Activated CD4-positive, alpha-beta T cell treated with anti-CD3 and anti-CD28 coated beads, Interleukin-10, Interleukin-2, amounts not matched to agents 100 ng/mL and 50 ng/mL, durations not matched to agents 16 hours and 8 hours (primary cell): ENCODE results near the gene ASB10.

Source experiments
- DNase-seq: peaks from one replicate; pipeline ENCODE4 v3.0.0-alpha.2; 2020

Gene ASB10, protein sequence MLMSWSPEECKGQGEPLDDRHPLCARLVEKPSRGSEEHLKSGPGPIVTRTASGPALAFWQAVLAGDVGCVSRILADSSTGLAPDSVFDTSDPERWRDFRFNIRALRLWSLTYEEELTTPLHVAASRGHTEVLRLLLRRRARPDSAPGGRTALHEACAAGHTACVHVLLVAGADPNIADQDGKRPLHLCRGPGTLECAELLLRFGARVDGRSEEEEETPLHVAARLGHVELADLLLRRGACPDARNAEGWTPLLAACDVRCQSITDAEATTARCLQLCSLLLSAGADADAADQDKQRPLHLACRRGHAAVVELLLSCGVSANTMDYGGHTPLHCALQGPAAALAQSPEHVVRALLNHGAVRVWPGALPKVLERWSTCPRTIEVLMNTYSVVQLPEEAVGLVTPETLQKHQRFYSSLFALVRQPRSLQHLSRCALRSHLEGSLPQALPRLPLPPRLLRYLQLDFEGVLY

DNA sequence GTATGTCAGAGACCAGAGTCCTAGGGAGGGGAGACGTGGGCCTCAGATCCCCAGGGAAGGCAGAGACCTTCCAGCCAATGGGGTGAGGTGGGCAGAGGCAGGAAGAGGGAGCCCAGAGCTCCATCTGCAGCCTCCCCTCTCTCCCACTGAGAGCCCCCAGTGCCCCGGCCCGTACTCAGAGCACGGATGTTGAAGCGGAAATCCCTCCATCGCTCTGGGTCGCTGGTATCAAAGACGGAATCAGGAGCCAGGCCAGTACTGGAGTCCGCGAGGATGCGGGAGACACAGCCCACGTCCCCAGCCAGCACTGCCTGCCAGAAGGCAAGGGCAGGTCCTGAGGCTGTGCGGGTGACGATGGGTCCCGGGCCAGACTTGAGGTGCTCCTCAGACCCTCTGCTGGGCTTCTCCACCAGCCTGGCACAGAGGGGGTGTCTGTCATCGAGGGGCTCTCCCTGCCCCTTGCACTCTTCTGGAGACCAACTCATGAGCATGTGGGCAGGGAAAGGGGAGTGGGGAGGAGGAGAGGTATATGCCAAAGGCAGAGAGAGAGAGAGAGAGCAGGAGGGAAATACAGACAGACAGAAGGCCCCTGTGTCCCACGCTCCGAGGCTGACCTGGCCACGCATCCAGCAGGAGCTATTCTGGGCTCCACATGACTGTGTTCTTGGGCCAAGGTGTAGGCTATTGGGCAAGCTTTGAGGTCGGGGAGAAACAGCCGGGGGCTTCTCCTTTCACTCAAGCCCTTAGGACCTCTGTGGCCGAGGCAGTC lies at the start of gene ASB10:
Gene ASB10 (minus strand): TSS at position 611 of the 769 bp plus-strand sequence. CDS start 120 bp downstream, at position 491.
- DNase-seq, result no peak

- DNase-seq, result no peak
These were observed 49.4 kb upstream of the ASB10 start for GRCh38 chr7:151236406-151236805.

DNA sequence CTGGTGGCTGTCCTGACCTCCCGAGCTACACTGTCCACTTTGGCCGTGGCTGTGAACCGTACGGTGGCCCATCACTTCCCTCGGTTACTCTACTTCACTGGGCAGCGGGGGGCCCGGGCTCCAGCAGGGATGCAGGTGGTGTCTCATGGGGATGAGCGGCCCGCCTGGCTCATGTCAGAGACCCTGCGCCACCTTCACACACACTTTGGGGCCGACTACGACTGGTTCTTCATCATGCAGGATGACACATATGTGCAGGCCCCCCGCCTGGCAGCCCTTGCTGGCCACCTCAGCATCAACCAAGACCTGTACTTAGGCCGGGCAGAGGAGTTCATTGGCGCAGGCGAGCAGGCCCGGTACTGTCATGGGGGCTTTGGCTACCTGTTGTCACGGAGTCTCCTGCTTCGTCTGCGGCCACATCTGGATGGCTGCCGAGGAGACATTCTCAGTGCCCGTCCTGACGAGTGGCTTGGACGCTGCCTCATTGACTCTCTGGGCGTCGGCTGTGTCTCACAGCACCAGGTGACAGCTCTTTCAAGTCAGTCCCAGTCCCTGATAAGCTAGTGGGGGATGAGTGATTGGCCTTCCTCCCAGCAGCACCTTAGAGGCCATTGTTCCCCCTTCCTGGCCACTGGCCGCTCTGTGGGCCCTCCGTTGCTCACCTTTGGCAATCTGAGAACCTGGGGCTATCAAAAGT lies 48.2 kb upstream of the ASB10 start:
- DNase-seq, result no peak

DNA sequence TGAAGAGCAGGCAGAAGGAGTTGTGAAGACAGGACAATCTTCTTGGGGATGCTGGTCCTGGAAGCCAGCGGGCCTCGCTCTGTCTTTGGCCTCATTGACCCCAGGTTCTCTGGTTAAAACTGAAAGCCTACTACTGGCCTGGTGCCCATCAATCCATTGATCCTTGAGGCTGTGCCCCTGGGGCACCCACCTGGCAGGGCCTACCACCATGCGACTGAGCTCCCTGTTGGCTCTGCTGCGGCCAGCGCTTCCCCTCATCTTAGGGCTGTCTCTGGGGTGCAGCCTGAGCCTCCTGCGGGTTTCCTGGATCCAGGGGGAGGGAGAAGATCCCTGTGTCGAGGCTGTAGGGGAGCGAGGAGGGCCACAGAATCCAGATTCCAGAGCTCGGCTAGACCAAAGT lies 46.8 kb upstream of the ASB10 start:
- no peak for DNase-seq

DNA sequence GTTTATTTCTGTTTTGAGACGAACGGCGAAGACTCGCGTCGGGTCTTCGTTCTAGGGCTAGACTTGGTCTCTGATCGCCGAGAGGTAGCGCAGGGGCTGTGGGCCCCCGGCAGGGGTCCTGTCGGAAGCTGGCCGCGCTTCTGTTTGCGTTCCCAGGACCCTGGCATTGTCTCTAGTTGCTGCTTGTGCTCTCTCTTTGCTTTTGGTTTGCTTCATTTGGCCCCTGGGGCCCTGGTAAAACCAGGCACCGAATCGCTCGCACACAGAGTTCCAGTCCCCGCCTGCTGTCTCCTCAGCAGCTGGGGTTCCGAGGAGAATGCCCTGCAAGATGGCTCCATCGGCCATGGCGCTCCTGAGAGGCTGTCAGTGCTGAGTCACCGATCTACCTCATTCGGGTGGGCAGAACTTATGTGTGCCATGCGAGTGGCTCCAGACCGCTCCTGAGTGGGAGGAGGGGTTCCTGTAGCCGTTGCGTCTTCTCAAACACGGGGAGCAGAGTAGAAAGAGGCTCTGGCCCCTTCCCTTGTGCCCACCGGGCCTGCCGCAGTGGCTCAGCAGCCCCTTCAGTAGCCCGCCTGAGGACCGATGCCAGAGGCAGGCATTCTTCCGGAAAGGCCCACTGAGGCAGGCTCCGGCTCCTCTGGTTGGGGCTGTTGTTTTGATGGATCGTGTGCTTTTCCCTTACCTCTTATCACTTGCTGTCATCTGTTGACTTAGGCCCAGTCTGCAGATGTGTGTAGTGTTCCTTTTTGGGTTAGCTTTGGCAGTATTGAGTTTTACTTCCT lies 46.1 kb upstream of the ASB10 start:
- peak; percentile 83 for DNase-seq

GRCh38 chr7:151232091-151232916 lies 45.3 kb upstream of the ASB10 start, which contains the start of gene CHPF2:
Gene CHPF2 (plus strand): TSS chr7:151232483. CDS start chr7:151234012, 1,529 bp downstream.
- DNase-seq, result peak; percentile 94

DNA sequence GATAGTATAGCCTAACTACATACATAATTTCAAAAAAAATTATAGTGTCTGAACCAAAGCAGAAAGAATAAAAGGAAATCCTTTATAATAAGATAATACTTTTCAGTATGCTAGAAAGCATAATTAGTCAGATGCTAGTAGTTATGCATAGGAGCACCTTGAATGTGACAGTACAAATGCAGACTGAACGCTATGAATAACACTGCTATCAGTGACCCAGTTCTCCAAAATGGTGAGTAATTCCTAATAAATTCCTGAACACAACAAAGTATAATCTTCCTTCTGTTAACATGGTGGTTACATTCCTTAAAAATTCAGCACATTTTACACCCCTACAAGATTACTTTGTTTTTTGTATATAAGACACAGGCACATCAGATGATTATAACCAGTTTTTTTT lies 44.0 kb upstream of the ASB10 start:
- no peak for DNase-seq

GRCh38 chr7:151229249-151229648 lies 42.2 kb upstream of the ASB10 start:
- no peak for DNase-seq

DNA sequence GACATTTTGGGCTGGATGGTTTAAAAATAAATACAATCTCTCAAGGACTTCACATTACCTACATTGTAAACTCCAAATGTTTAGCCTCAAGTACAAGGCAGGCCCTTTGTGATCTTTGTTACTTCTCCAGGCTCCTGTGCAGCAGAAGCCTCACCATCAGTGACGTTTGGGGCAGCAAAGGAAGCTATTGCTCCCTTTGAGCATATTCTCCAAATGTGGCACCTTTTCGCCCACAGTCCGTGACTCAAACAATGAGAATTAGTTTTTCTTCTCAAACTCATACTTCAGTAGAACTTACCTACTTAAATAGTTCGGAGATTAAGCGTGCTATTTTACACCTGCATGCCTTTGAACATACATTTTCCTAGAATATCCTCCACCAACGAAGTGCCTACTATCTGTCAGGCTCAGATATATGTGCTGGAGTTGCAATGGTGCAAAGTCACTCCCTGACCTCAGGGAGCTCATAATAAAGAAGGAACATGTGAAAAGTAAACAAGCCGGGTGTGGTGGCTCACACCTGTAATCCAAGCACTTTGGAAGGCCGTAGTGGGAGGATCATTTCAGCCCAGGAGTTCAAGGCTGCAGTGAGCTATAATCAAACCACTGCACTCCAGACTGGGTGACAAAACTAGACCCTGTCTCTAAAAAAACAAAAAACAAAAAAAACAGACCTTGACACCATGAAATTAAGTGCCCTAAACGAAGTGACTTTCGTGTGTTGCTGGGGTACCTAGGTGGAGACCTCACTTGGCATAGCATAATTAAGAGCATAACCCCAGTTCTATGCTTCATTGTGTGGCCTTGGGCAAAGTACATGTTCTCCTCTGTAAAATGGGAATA lies 41.2 kb upstream of the ASB10 start:
- DNase-seq, result no peak

DNA sequence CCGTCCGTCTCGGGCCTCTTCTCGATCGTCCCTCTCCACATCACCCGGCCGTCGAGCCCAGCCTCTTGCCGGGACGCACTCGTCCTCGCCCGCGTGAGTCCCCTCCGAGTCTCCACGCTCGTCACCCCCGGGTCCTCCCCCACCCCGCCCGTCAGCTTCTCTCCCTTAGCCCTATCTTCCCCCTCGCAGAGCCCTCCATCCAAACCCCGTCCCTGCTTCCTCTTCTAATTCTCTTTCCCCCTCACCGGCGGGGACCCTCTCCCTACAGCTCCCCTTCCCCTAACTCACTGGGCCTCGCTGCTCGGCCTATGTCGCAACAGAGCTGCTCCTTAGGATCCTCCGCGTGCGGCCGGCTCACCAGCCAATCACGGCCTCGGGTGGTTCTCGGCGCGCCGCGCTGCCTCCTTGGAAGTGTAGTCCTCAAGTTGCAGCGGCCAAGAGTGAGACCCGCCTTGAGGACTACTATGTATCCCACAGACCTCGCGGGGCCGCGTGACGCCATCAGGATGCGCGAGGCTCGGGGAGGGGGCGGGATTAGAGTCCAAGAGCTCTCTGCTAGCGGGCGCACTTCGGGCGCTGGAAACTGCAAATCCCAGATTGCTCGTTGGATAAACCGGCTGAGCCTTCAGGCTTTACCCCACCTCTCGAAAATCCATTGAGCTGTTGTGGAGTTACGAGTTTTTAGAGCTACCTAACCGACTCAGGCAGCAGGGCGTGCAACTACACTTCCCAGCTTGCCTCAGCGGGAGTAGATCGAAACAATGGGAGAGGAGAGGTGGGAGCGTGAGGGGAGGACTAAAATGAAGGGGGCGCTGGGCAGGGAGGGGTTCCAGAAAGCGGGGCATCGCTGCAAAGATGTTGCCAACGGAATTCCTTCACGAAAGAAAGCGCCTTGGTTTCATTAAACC lies 40.1 kb upstream of the ASB10 start, which contains the start of gene ABCF2:
Gene ABCF2 (minus strand): TSS at position 331 of the 908 bp plus-strand sequence. CDS start 747 bp downstream, outside the sequence.
- peak; percentile 99 for DNase-seq

DNA sequence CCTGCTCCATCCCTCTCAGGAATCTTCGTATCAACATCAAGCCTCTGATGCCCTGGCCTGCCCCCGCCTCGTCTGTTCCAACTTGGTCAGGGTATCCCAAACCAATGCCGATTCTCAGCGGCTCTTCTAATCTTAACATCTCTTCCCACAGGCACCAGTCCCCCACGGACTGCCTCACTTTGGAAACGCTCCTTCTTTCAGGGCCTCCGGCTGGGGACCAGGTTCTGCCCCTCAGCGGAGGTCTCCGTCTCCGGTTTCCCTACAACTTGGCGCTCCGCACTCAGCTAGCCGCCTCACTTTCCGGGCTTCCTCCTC lies 39.5 kb upstream of the ASB10 start:
- no peak for DNase-seq

DNA sequence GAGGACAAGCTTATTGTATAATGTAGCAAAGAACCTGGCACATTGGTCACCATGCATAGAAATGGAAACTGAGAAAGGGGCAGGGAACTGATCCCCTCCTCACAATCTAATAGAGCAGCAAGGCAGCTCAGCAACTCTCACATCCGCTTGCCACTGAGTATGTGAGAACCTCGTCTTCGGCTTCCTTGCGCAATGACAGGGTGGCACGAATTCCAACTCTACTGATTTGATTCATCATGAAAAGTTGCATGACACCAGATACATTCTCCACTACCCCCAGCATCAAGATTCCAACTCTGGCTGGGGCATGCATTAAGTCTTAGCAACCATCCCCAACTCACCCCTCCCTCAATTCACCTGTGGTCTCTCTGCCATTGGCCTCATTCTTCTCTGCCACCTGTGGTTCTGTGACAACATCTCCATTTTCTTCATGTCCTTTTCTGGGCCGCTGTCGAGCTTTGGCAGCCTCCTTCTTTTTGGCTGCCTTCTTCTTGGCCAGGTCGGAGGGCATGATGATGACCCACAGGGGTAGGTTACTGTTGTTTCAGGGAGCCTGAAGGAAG lies 39.0 kb upstream of the ASB10 start:
- peak; percentile 37 for DNase-seq

DNA sequence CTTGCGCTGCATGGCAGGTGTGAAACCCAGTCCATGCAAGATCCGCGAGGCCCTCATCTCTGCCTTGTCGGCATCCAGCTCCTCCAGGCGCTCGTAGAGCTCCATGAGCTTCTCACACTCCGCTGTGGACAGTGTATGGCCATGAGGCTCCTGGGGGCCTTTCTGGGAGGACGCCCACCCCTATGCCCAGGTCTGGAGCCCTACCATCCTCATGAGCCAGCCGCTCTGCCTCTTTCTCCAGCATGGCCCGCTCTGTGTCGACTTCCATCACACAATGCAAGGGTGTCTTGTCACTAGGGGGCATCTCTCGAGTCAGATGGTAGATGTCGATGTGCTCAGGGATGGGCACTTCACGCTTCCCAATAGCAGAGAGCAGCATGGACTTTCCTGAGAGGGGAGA lies 36.7 kb upstream of the ASB10 start:
- DNase-seq, result no peak

DNA sequence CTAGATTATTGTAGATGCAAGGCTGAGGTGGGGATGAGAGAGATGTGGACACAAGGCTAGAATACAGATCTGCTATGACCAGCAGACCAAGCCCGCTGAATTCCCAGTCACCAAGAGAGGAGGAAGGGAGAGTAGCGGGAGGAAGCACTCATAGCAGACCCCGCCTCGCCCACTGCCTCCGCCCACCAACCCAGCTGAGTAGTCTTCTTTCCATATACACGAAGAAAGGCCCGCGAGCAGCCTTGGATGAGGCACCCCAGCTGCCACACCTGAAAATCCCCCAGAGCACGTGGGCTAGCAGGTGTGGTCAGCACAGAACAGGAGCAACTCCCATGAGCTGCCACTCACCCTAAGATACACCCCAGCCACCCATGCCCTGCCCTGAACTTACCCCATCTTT lies 31.1 kb upstream of the ASB10 start:
- no peak for DNase-seq

DNA sequence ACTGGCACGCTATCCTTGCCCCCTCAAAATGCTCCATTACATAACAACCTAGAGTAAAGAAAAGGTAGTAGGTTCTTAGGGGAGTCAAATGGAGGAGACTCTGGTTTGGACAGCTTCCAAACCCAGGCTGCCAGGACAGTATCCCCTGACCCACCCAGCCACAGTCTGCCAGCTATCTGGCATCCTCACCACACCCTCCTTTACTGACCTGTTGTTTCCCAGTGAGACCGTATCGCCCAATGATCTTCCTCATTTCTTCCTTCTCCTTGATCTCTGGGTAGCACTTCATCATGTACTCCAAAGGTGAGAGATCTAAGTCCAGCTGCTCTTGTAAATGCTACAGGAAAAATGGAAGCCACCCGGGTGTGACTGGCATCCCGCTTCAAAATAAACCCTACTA lies 28.3 kb upstream of the ASB10 start:
- no peak for DNase-seq

DNA sequence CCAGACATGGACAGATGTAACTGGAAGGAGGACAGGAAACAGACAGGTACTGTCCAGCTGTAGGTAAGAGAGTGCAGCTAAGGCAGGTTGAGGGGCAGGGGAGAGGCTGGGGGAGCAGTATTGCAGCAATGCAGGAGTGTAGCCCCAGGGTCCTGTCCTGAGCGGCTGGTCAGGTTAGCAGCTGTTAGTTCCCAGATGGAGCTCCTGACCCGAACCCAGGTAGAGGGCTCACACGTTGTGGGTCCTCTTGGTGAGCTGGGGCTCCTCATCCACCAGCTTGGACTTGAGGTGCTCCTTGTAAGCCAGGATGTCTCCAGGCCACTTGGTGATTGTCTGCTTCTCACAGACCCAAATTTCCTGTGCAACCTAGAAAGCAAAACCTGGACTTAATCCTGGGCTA lies 26.8 kb upstream of the ASB10 start:
- no peak for DNase-seq

GRCh38 chr7:151212626-151213025 lies 25.6 kb upstream of the ASB10 start:
- no peak for DNase-seq

DNA sequence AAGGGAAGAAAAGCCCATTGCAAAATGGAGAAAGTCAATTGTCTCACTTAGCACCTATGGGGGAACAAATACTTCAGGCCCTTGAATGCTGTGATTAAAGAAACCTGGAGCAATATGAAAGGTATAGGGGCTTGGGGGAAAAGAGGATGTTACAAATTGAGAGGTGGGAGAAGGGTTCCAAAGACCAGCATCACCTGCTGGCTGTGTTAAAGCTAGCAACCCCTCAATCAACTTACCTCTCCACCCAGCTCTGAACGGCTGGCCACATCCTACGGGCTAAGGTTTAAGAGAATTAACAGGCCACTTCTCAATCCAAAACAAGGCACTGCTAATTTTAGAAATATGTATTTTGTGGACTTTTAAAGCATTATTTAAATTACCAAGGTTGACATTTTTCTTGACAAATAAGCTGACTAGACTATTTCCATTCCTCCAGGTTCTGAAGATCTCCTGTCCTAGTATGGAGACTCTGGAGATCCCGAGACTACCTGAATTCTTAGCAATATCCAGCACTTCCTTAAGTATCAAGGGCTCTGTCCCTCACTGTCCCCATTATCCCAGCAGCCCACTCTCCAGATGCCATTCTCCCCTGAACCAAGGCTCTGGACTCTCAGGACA lies 24.2 kb upstream of the ASB10 start:
- DNase-seq, result no peak
